SKM-1 (cell line): ENCODE measurements around the gene SEMA6B.
A peak's percentile ranks its signal among the peaks of the same experiment; 100 is the strongest.

Experiments used
- DNase-seq: peaks from one replicate; lab custom pipeline; 2025; ENCODE audit not compliant: unreplicated experiment; lab: John Stamatoyannopoulos, UW

SEMA6B gene

DNA sequence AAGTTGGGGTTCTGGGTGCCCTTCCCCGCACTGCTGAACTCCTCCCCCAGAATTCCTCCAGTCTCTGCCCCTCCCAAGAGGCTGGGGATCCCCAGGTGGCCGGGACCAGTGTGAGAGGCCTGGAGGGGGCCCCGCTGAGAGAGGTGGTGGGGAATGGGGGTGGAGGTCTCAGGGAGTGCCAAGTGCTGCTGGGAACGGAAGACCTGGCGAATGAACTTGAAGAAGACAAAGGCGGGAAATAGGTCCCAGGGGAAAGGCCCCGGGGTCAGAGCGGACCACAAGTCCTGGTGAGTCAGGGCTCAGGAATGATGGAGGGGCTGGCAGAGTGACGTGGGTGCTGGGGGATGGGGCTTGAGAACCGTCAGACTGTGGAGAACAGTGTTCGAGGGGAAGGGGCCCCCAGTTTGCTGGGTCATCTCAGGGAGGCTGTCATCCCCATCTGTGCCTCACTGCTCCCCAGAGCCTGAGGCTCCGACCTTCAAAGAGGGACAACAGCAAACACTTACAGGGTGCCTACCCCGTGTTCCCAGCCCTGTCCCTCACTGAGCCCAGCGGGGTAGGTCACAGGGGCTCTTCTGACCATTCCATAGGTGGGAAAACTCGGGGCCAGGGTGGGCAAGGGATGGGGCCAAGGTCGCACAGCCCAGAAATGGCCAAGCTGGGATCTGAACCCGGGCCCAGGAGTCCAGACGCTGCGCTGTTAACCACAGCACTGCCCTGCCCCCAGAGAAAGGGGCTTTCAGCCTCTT, 16.0 kb upstream of the SEMA6B start:
- DNase-seq: no peak

DNA sequence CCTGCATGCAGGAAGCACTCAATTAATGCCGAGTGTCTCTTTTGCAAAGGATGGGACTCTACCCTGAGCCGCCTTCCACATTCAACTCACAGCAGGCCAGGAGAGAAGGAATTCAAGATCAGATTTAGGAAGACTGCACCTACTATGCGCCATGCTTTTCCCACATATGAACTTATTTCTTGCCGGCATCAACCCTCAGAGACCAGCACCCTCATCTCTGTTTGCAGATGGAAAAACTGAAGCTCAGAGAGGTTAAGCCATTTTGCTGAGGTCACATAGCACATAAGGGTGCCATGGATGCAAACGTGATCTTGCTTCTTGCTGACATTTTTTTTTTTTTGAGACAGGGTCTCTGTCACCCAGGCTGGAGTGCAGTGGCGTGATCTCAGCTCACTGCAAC, 14.2 kb upstream of the SEMA6B start:
- no peak for DNase-seq

DNA sequence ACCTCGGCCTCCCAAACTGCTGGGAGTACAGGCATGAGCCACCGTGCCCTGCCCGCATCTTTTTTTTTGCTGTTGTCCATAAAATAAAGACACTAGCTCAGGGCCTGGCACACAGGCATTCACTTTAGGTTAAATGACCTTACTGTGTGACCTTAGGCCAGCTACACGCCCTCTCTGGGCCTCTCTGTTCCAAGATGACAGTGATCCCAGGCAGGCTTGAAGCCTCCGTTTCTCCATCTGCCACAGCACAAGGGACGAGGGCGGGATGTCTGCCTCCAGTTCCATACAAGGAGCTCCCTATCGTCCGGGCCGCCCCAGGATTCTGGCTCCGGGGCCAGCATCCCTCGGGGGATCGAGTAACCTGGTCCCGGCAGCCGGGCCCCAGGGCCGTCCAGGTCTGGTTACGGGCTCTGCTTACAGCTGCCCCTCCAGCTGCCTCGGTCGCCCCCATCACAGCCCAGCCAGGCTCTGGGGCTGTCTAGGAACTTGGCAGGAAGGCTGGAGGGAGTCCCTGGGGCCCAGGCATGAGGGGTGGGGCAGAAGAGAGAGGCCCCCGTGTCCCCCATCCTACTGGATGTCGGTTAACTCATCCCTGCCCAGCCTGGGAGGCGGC, 11.9 kb upstream of the SEMA6B start:
- no peak for DNase-seq

DNA sequence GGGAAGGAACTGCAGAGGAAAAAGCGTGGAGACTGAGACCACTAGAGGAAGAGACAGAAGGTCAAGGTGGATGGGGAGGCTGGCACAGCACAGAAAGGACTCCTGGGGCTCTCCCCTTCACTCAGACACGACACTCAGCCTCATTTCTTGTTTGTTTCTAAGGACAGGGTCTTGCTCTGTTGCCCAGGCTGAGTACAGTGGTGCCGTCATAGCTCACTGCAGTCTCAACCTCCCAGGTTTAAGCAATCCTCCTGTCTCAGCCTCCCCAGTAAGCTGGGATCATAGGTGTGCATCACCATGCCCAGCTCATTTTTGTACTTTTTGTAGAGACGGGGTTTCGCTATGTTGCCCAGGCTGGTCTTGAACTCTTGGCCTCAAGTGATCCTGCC, 11.4 kb upstream of the SEMA6B start:
- DNase-seq: no peak

DNA sequence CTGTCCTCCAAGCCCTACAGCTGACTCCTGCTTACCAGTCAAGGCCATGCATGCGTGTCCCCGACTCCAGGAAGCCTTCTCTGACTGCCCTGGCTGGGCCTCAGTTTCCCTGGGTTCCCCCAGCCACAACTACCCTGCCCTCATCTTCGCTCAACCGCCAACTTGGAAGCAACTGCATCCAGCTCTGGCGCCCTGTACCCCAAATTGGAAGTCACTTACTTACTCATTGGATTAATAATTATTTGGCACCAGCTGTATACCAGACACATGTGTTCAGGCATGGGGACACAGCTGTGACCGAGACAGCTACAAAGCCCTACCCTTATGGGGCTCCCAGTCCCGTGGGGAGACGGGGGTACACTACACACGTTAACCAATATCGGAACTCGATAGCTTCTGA, 10.9 kb upstream of the SEMA6B start:
- DNase-seq: no peak

DNA sequence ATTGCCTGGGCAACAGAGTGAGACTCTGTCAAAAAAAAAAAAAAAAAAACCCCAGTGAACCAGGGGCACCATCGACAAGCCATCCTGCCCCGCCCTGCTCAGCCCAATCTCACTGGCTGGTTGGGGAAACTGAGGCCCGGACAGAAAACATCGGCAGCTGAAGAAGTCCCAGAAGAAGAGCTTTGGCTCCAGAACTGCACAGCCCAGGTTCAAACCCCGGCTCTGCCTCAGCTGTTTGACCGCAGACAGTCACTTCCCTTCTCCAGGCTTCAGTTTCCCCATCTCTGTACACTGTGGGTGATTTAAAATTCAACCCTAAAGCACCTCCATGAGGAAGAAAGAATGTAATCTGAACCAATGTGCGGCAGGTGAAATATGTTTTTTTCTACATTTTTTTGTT, 9.4 kb upstream of the SEMA6B start:
- DNase-seq: peak; percentile 88

DNA sequence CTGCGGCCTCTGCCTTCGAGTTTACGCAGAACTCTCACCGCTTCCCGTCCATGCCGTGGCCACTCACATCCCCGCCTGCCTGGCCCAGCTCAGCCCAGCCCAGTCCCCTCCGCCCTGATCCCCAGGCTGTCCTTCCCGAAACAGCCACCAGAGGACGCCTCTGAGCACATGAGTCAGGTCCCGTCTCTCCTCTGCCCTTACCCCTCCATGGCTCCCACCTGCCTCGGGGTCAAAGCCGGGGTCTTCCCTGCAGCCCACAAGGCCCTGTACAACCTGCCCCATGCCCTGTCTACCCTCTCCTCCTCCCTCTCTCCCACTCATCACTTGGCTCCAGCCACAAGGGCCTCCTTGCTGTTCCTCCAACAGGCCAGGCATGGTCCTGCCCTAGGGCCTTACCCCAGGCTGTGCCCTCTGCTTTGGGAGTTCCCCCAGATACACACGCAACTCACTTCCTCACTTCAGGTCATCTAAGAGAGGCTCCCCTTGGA, 8.1 kb upstream of the SEMA6B start:
- DNase-seq: peak; percentile 16

DNA sequence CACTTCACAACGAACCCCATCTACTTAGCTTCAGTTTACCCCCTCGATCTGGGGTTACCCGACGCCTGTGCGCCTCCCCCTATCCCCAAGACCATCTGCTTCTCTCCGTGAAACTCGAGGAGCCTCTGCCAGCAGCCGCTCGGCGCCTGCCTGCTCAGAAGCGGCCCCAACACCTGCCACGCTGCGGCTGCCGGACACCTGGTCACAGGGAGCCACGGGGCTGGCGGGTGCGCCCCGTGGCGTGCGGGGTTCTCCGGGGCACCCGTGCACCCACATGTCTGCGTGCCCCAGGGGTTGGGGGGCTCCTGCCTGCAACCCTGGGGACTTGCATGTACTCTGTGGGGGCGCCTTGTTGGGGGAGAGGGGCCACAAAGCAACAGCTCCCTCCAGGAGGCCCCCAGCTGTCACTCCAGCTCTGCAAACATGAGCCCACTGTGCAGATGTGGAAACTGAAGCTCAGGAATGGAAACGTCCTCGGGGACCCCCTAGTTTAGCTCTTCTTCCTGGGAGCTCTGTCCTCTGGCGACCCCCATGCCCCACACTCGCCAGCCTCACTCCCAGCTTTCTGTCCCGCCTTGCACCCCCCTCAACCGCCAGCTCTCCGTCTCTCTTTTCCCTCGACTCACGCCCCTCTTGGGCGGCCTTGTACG, 7.0 kb upstream of the SEMA6B start:
- no peak for DNase-seq

DNA sequence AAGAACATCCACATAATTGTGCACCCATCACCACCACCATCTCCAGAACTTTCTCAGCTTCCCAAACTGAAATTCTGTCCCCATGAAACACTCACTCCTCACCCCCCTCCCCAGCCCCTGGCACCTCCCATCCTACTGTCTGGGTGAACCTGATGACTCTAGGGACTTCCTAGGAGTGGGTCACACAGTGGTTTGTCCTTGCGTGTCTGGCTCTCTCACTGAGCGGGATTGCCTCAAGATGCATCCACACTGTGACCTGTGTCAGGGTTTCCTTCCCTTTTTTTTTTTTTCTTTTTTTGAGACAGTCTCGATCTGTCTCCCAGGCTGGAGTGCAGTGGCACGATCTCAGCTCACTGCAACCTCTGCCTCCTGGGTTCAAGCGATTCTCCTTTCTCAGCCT, 4.1 kb upstream of the SEMA6B start:
- peak; percentile 38 for DNase-seq

DNA sequence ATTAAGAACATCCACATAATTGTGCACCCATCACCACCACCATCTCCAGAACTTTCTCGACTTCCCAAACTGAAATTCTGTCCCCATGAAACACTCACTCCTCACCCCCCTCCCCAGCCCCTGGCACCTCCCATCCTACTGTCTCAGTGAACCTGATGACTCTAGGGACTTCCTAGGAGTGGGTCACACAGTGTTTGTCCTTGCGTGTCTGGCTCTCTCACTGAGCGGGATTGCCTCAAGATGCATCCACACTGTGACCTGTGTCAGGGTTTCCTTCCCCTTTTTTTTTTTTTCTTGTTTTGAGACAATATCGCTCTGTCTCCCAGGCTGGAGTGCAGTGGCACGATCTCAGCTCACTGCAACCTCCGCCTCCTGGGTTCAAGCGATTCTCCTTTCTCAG, 2.6 kb upstream of the SEMA6B start:
- DNase-seq: peak; percentile 22

DNA sequence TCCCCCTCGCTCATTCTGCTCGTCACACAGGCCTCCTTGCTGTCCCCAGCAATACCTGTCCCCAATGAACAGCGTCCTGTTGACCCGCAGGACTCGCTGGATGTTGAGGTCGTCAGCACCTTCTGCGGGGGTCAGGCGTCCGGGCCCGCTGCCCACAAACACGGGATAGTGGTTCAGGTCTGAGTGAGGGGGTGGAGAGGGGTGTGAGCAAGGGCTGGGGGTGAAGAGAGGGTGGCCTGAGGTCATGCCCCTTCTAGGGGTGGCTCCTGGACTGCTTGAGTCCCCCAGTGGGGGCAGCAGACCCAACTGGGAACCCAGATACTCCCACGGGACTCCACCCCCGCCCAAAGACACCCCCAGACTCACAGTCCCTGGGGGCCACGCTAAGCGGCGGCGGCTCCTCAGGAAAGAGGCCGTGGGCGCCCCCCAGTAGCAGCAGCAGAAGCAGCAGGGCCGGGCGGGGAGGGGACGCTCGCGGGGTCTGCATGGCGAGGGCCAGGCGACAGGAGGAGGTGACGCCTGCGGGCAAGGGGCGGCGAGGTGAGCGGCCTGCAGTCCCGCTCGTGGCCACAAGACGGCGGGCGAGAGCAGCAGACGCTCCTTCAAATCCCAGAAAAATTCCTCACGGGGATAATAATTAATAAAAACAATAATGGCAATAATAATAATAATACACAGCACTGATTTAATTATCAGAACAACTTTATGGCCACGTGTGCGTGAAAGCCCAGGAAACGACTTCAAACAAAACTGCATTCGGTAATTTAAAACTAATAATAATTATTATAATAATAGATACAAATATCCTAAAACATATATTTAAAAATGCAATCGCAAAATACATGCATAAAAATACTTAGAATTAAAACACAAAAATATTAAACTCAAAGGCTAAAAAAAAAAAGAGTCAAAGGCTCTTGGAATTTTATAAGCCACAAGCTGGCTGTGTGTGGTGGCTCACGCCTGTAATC, 1.2 kb downstream of the SEMA6B start:
- DNase-seq: no peak

DNA sequence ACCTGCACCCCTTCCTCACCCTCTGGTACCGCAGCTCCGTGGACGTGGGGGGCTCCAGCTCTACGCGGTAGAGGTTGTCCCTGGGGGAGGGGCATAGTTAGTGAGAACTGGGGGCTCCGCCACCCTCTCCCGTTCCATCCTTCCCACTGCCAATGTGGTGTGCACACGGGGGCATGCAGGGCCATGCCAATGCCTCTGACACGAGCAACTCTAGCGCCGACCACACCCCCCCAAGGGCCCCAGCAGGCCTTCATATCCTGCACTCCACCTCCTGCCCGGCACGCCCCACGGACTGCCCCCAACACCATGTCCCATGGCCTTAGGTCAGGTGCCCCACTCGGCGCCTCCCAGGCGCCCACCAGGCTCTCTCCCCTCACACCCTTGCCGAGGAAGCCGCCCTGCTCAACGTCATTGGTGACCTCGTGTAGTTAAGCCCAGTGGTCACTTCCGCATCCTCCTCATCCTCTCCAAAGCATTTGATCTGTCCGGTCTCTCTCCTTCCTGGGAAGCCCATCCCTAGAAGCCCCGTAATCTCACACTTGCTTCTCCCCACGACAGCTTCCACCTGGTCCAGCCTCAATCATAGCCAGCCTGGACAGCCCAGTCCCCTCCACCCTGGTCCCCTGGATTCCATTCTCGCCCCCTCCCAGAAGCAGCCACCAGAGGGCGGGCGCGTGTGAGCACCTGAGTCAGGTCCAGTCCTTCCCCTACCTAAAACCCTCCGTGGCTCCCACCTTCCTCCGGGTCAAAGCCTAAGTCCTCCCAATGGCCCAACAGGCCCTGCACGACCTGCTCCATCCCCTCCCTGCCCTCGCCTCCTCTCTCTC, 2.1 kb downstream of the SEMA6B start:
- DNase-seq: no peak

DNA sequence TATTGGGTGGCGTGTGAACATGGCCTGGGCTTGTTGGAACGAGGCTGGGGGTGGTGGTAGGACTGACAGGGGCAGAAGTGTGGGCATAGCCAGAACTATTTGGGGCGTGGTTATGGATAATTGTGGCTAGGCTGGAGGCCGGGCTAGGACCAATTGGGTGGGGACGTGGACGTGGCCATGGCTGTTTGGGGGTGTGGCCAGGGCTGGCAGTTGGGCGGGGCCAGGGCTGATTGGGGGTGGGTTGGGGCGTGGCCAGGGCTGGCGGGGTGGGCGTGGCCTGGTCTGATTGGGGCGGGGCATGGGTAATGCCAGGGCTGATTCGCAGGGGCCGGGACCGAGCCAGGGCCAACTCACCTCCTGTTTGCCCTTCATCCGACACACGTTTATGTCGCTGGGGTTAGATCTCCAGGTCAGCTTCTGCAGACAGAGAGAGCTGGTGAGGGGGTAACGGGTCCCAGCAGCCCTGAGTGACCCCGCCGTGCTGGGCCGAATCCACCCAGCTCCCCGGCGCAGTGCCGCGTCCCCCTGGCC, 2.8 kb downstream of the SEMA6B start:
- peak; percentile 21 for DNase-seq

DNA sequence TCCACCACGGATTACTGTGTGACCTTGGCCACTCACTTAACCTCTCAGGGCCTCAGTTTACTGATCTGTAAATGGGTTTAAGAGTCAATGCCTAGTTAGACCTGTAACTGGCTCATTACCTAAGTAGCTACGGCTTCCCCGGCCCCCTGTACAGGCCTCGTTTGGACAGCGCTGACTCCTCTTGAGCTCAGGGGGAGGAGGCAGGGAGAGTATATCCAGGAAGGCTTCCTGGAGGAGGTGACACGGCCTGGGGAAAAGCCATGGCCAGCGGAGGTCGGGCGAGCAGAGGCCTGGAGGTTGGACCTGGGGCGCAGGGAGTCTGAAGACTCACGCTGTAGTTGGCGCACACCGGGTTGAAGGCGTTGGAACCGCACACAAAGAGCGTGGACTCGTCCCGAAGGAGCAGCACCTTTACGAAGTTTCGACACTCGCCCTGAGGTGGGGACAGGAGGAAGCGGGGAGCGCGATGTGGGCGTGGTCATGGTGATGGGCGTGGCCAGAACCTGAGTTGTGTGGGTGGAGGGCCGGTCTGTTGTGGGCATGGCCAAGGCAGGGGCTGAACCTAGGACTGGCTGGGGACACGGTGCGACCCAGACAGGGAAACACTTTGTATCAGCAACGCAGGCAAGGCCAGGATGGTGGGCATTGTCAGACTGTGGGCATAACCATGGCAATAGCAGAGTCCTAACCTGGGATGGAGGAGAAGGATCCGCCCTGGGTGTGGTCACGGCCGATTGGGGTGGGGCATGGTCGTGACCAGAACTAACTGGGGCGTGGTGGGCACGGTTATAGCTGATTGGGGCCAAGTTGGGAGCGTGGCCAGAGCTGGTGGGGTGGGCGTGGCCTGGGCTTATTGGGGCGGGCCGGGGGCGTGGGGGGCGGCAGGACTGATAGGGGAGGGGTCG, 3.6 kb downstream of the SEMA6B start:
- no peak for DNase-seq

DNA sequence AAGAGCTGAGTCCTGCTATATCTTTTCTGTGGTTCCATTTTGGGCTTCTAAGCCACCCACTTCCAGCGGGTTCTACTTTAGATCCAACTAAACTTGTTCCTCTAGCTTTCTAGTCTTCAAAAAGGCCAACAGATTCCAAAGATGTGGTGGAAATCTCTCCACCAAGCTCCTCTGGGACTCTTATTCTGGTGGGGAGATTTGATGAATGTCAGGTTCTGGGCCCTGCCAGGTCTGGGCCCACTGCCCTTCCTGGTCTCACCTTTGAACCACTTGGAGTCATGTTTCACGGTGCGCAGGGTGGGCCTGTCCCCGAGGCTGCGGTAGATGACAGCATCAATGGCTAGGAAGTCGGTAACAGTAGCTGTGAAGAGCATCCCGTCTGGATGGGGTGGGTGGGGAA, 4.8 kb downstream of the SEMA6B start:
- DNase-seq: no peak

DNA sequence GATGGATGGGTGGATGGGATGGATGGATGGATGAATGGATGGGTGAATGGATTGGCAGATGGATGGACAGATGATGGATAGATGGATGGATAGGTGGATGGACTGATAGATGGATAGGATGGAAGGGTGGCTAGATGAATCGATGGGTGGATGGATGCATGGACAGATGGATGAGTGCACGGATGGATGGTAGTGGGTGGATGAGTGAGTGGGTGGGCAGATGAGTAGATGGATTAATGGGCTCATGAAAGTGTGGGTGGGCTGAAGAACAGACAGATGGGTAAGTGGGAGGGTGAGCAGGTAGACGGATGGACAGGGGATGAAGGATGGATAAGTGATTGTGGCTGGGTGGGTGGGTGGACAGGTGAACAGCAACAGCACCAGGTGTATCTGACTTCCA, 5.7 kb downstream of the SEMA6B start:
- DNase-seq: no peak

DNA sequence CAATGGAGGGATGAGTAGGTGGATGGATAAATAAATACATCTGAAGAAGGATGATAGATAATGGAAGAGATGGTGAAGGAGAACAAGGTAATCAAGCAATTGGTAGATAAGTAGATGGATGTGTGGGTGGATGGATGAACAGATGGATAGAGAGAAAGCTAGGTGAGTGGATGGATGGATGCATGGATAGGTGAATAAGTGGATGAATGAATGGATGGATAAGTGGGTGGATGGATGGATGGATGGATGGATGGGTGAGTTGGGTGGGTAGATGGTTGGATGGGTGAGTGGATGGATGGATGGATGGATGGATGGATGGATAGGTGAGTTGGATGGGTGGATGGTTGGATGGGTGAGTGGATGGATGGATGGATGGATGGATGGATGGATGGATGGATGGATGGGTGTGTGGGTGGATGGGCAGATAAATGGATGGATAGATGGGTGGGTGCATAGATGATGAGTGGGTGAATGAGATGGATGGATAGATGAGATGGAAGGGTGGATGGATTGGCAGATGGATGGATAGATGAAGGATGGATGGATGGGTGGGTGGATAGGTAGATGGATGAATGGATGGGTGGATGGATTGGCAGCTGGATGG, 6.3 kb downstream of the SEMA6B start:
- no peak for DNase-seq

DNA sequence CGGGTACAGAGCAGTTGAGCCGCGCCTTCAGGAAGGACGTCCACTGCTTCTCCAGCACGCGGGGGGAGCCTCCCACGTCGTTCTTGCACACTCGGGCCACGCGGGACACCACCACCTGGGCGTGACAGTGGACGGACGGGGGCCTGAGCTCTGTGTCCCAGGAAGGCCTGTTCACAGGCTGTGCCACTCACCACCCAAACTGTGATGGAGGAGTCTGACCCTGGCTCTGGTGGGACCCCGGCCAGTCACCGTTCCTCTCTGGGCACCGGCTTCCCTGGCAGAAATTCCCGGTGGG, 7.0 kb downstream of the SEMA6B start:
- DNase-seq: no peak
